SH-SY5Y (cell line): Measurements from ENCODE around the gene MRPL3.

ENCODE experiments used
- GATA2 ChIP-seq: IDR thresholded peaks from 2 replicates; pipeline ENCODE4 v1.6.1; 2011; ENCODE audit warnings: mild to moderate bottlenecking, low read depth, low read length
- GATA3 ChIP-seq: IDR thresholded peaks from 2 replicates; pipeline ENCODE4 v1.6.1; 2011; ENCODE audit warnings: low read depth, mild to moderate bottlenecking, low read length, moderate library complexity

- TF ChIP-seq GATA2: no peak
- no peak for TF ChIP-seq GATA3
Measured at GRCh38 chr3:131427226-131427625, 75.5 kb downstream of the MRPL3 start.
